Kidney tubule cell (primary cell): ENCODE results near the gene IRF2BP1.
"Not testable (repeated sequence)": the region's sequence is repeated elsewhere in the genome, so short reads cannot be mapped to it uniquely, and the experiment has no call there.

ENCODE experiments used
- DNase-seq: peaks from one replicate; pipeline ENCODE4 v3.0.0-alpha.2; 2018; ENCODE audit warnings: low spot score

IRF2BP1 gene

DNA sequence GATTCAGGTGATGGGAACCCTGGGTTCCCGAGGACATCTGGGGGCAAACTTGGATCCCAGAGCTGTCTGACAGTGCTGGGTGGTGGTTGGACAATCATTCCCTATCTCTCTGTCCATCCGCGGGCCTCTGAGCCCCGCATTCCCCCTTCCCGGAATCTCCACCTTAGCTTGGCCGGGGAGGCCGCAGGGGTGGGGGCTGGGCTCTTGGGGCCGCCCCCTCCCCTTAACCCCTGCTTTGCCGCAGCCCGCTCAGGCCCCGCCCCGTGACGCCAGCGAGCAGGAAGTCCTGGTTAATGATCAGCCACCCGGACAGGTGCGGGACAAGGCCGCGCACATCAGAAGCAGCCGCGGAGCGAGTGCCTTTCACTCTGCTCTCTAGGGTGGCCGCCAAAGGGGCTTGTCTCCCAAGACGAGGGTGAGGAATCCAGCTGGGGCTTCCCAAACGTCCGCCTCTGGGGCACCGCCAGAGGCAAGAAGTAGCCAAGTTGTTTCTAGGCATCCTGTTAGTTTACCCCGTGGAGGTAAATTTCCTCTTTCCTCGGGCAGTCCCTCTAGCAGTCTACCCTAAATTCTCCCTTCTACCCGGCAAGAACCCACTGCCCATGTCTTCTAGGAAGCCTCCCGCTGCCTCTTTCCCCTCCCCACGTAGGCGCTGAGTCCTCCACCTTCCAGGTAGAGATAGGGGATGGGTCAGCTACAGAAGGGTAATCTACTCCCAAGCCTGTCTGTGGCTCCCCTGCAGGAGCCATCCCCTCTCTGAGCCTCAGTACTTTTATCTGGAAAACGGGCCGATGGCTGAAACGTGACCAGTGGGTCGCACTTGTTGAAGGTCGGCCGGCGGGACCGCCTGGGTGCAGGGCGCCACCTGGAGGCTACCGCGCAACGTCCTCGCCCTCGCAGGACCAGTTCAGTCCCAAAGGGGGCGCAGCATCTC, 3.0 kb downstream of the IRF2BP1 start:
- DNase-seq, result peak; percentile 90

DNA sequence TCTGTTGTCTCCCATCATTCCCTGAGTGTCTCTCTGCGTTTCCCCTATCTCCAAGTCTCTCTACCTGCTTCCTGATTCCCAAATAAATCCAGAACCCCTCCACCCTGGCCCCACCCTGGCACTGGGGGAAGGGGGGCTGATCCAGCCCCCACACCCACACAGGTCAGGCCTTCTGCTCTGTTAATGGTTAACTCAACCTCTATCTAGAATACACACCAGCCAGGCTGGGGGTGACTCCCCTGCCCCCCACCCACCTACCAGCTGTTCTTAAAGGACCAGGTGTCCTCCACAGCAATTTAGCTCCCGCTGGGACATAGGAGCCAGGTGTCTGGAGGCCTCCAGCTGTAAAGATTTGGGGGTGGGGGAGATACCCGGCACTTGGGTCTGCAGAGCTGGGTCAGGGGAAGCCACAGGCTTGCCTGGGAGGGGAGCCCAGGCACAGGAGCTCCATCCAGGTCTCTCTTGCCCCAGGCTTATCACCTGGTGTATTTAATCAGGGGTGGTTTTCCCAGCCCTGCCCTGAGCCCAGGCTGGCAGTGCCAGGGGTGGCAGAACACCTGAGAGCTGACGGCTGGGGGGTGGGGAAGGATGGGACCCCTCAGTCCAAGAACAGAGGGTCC, 3.9 kb downstream of the IRF2BP1 start:
- peak; percentile 43 for DNase-seq

DNA sequence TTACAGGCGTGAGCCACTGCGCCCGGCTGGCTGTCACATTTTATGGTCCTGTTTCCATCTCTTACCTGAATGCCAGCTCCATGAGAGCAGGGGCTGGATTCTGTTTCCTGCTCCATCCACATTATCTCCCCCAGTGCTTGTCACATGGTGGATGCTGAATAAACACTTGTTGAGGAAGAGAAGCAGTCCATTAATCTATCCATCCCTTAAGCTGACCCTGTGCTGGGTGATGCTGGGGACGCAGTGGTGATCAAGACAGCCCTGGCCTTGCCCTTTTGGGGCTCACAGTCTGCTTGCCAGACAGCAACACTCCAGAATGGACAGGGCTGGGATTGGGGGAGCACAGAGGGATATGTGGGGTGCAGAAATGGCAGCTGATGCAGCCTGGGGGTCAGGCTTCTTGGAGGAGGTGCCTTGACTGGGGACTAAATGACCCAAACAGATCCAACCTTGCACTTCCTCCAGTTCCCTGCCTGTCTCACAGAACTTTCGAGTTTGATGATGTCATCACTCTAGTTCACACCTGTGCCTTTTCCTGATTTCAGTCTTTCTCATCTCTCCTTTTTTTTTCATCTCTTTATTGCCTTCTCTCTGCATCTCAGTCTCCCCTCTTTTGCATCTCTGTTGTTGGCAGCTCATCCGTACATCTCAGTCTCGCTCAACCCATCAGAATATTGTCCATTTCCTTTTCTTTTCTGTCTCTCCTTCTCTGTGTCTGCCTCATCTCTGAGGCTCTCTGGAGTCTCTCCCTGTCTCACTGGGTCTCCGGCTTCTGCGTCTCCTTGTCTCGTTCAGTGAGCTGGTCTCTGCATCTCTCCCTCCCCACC, 4.6 kb downstream of the IRF2BP1 start:
- no peak for DNase-seq

DNA sequence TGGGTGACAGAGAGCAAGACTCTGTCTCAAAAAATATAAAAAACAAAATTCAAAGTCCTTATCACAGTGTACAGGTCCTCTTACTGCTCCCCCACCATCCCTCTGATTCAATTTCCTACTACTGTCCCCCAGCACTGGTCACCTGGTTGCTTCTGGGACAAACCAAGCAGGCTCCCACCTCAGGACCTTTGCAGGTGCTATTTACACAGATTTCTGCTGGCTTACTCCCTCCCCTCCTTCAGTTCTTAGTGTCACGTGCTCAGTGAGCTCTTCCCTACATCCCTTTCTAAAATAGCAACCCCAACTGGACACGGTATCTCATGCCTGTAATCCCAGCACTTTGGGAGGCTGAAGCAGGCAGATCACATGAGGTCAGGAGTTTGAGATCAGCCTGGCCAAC, 6.0 kb downstream of the IRF2BP1 start:
- no peak for DNase-seq

DNA sequence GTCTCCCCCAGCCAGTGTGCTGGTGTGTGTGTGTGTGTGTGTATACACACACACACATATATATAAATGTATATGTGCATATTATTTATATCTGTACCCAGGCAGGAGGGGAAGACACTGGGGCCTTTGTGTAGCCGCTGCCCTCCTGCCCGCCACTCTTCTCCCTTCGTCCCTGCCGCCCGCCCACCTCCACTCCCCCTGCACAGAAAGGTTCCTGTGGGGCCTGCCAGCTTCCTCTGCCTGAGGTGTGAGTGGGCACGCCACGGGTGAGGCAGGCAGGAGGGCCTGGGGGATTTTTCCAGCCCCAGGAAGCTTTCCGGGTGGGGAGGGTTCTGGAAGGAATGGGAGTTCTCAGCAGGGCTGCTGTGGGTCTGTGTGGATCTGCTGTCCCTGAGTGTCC, 6.9 kb downstream of the IRF2BP1 start:
- DNase-seq, result no peak

DNA sequence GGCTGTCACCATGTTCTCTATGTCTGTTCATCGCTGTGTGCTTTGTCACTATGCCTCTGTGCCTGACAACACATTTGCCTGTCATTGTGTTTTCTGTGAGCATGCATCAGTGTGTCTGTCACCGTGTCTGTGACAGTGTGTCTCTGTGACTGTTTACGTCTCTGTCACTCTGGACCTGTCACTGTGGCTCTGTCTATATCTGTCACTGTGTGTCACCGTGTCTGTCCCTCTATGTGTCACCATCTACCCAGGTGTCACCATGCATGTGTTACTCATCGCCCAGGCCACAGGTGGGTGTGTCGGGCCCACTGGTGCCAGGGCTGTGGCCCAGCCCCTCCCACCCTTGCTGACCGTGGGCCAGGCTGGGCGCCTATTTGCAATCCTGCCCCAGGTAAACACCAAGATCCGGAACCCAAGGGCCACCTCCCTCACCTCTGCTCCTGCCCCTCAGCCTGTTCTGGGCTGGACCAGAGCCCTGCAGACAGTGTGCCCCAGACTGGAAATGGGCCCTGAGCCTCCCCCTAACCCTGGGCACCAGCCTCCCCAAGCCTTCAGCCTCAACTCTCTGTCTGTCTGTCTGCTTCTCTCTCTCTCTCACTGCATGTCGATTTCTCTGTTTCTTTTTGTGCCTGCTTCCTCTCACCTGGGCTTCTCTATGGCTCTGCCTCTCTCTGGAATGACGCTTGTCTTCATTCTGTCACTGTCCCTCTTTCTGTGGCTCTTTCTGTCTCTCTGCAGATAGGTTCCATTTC, 7.7 kb downstream of the IRF2BP1 start:
- peak; percentile 59 for DNase-seq

DNA sequence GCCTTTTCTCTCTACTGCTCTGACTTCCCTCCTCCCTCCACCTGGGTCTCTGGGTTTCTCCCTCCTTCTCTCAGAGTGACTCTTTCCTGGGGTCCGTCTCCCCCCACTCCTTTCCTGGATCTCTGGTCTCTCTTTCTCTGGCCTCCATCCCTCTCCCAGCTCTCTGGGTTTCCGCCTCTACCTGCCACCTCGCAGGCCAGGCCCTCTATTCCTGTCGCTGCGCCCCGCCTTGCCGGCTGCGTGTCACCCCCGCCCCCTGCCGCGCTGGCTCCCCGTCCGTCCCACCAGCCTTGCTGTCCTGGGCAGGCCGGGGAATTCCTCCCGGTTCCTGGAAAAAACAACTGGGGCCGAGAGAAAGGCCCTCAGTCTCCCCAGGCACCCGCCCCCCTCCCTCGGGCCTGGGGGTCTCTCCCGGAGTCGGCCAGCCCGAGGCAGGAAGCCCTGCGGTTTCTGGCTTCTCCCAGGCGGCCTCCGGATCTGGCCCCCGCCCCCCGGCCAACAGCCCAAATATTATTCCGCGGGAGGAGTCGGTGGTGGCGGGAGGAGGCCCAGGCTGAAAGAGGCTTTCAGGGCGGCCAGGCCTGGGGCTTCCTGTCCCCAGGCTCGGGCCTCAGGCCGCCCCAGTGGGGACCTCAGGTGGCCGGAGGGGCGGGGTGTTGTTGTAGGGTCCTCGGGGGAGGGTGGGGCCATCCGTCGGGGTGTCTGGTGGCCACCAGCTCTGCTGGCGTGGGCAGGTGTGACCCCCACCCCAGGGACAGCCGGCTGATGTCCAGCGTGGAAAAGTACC, 9.3 kb downstream of the IRF2BP1 start:
- peak; percentile 48 for DNase-seq

DNA sequence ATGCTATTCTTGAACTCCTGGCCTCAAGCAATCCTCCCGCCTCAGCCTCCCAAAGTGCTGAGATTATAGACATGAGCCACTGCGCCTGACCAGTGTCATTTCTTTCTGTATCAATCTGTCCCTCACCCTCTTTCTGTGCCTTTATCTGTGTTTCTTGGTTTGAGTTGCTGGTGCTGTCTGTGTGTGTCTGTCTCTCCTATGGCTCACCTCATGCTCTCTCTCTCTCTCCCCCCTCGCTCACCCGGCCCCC, 9.9 kb downstream of the IRF2BP1 start:
- DNase-seq, result no peak

DNA sequence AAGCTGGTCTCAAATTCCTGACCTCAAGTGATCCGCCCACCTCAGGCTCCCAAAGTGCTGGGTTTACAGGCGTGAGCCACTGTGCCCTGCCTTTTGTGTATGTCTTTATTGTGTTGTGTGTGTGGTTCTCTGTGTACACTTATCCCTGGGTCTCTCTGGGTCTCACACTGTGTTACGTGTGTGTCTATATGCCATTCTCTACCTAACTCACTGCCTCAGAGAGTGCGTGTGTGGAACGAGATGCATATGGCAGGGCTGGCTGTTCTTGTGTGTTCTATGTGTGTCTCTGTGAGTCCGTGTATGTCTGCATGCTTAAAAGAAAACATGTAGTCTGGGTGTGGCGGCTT, 11.3 kb downstream of the IRF2BP1 start:
- DNase-seq, result no peak

DNA sequence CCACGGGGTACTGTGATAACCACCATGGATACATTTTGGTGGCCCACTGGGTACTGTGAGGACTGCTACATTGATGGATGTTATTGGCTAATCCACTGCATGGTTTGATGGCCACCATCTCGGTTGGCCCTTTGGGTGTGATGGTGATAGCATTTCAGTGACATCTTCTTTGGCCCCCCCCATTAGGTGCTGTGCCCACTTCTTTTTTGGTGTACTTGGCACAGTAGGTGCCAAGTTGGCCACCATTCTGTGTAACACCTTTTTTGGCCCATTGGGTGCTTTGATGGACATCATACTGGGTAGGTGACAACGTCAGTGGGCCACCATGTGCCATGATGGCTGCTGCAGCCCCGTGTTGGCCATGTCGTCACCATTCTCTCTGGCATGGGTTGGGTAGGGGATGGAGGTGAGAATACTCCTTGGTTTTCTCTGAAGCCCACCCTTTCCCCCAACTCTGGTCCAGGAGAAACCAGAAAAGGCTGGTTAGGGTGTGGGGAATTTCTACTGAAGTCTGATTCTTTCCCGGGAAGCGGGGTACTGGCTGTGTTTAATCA, 12.6 kb downstream of the IRF2BP1 start:
- no peak for DNase-seq

DNA sequence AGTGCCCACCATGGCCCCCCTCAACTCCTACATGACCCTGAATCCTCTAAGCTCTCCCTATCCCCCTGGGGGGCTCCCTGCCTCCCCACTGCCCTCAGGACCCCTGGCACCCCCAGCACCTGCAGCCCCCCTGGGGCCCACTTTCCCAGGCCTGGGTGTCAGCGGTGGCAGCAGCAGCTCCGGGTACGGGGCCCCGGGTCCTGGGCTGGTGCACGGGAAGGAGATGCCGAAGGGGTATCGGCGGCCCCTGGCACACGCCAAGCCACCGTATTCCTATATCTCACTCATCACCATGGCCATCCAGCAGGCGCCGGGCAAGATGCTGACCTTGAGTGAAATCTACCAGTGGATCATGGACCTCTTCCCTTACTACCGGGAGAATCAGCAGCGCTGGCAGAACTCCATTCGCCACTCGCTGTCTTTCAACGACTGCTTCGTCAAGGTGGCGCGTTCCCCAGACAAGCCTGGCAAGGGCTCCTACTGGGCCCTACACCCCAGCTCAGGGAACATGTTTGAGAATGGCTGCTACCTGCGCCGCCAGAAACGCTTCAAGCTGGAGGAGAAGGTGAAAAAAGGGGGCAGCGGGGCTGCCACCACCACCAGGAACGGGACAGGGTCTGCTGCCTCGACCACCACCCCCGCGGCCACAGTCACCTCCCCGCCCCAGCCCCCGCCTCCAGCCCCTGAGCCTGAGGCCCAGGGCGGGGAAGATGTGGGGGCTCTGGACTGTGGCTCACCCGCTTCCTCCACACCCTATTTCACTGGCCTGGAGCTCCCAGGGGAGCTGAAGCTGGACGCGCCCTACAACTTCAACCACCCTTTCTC, 13.6 kb downstream of the IRF2BP1 start:
- DNase-seq, result no peak

DNA sequence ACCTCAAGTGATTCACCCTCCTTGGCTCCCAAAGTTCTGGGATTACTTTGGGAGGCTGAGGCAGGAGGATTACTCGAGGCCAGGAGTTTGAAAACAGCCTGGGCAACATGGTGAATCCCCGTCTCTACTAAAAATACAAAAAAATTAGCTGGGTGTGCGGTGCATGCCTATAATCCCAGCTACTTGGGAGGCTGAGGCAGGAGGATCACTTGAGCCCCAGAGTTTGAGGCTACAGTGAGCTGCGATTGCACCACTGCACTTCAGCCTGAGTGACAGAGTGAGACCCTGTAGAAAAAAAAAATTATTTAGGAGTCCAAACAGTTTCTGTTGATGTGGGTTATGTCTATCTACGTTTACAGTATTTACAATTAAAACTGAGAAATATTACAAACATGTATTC, 15.1 kb downstream of the IRF2BP1 start:
- no peak for DNase-seq

DNA sequence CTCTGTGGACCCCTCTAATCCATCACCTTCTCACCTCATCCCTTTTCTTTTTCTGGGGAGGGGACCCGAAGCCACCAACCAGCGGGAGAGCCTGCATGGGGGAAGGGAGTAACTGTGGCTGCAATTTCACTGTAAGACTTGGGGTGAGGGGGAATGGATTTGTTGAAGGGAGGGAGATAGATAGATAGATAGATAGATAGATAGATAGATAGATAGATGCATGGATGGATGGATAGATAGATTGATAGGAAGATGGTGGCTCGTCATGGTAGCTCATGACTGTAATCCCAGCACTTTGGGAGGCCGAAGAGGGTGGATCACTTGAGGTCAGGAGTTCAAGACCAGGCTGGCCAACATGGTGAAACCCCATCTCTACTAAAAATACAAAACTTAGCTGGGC, 18.7 kb downstream of the IRF2BP1 start:
- not testable (repeated sequence) for DNase-seq

DNA sequence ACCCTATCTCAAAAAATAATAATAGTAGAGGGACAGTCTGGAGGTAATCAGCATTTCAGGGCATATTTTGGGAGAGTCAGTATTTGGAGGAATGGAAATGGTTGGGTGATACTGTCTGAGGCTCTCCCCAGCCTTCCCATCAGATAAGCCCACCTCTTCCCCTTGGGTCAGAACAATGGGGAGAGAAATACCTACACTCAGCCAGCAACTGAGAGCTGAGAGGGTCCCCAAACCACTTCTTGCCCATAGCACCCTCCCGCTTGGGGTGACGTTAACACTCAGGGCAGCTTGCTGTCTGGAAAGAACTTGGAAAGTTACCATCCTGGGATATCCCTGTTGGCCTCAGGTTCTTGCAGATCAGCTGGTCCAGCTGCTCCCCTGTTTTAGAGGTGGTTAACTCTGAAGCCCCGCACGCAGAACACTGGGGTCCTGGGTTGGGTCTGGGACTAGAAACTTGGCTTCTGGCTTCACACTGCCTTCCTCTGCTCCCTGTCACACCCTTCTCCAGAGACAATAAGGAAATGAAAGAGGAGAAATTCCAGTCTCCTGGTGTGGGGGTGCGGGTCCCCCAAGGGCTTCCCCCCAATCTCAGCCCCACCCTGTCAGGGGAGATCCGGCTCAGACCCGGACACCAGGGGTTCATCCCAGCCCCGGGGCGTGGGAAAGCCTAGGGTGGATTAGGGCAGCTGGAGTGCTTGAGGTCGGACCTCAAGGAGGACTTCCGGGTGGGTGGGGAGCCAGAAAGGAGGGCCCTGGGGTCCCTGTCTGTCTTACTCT, 19.4 kb downstream of the IRF2BP1 start:
- no peak for DNase-seq

DNA sequence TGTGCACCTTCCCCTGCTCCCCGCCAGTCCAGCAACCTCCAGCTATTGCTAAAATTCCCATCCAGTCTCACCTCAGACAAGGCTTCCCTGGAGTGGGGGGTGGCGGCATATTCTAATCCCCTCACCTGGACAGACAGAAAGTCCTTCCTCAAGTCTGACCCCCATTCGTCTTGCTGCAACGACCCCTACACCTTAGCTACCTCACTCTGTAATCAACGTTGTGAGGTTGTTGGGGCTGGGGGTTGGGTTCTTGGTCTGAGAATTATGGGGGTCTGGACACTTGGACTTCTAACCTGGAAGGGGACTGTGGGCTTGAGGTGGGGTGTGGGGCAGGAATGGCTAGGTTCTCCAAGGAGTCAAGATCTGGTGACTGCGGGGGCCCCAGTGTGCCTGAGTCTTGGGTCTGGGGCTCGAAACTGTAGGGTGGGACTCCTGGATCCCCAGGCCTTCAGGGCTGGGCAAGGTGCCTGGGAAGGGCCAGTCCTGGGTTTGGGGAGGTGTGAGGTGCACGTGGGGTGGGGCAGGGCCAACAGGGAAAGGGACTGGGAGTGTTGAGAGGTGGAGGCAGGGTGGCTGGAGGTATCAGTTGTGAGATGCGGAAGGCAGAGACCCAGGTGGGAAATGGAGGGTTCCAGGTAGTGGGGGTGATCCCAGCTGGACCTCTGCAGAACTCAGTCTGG, 20.5 kb downstream of the IRF2BP1 start:
- no peak for DNase-seq

DNA sequence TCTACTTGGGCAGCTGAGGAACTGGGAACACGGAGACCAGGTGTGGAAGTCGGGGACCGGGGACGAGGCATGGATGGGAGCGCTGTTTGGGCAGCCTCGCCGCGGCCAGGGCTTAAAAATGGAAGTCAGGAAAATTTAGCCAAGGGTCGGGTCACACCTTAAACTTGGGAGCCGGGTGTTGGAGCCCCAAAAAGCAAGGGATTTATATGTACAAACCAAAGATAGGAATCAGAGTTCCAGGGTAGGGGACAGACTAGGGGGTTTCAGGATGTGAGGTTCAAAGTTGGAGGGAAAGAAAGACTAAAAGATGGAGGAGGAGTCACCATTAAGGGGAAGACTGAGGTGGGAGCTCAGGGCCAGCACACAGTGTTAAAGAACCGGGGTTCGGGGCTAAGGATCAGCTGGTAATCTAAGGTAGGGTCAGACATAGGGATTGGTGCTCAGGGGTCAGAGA, 21.3 kb downstream of the IRF2BP1 start:
- no peak for DNase-seq

DNA sequence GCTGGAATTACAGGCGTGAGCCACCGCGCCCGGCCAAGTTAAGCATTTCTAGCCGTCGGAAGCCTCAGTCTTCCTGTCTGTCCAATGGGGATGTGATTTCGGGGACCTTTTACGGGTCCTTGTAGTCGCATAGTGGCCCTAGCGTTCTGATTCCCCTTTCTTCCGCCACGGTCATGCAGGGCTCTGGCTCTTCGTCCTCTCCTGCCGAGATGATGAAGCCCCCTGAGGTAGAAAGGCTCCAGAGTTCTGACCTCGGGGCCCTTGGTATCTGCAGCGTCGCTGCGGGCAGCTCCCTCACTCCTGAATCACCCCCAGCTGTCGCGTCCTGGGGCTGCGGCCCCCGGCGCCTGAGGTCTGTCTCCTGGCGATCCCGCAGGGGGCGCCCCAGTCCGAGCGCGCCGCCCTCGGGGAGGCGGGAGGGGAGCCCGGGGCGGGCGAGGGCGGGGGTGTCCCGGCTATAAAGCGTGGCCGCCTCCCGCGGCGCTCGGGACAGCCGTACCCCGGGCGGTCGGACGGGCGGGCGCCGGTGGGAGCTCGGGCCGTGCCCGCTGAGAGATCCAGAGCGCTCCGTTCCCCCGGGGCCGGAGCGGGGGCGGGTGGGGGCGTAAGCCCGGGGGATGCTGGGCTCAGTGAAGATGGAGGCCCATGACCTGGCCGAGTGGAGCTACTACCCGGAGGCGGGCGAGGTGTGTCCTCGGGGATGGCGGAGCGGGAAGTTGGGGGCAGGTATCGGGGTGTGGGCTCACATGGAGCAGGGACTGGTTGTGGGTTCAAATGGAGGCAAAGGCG, 21.9 kb downstream of the IRF2BP1 start, which contains the start of gene FOXA3:
FOXA3 (plus strand) TSS at position 487 of the 789 bp plus-strand sequence; CDS start at position 618, 131 bp downstream.
- DNase-seq, result peak; percentile 69

DNA sequence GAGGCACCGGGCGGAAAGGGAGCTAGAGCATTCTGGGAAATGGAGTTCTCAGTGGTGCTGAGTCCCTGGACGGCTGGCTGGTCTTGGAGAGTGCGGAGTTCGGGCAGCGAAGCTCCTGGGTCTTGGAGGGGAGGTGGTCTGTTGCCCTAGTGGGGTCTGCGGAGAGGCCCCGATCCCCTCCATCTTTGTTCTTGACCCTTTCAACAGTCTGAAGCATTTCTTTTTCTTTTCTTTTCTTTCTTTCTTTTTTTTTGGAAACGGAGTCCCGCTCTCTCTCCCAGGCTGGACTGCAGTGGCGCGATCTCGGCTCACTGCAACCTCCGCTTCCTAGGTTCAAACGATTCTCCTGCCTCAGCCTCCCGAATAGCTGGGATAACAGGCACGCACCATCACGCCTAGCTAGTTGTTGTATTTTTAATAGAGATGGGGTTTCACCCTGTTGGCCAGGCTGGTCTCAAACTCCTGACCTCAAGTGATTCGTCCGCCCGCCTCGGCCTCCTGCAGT, 22.6 kb downstream of the IRF2BP1 start:
- DNase-seq, result no peak
